Mesenchymal stem cell (in vitro differentiated cells and primary cell): ENCODE measurements around the gene PGM5.

Source experiments
- DNase-seq: peaks from one replicate; pipeline ENCODE4 v3.0.0-alpha.2; 2013
- H2AFZ ChIP-seq: one replicate; pipeline ENCODE4 v1.6.1; 2013; ENCODE audit warnings: low read depth, mild to moderate bottlenecking, control low read depth, inconsistent platforms, low read length, moderate library complexity
- H2AK5ac ChIP-seq: 2 replicates; pipeline ENCODE4 v1.6.1; 2013; ENCODE audit warnings: low read length, moderate library complexity, mild to moderate bottlenecking, inconsistent platforms; ENCODE audit not compliant: severe bottlenecking
- H2BK120ac ChIP-seq: one replicate; pipeline ENCODE4 v1.6.1; 2013; ENCODE audit warnings: low read depth, mild to moderate bottlenecking, inconsistent platforms, low read length, moderate library complexity
- H2BK12ac ChIP-seq, 2 experiments: one replicate each; pipeline ENCODE4 v1.6.1; 2013; ENCODE audit warnings: inconsistent platforms in 2 of 2, low read length in 2 of 2, mild to moderate bottlenecking in 2 of 2, moderate library complexity in 2 of 2, control low read depth in 1 of 2
- H2BK15ac ChIP-seq: one replicate; pipeline ENCODE4 v1.6.1; 2013; ENCODE audit warnings: mild to moderate bottlenecking, low read depth, inconsistent platforms; ENCODE audit not compliant: poor library complexity, severe bottlenecking
- H2BK5ac ChIP-seq: 2 replicates; pipeline ENCODE4 v1.6.1; 2013; ENCODE audit warnings: low read depth, mild to moderate bottlenecking, low read length, control low read depth, inconsistent platforms; ENCODE audit not compliant: poor library complexity, severe bottlenecking
- H3K14ac ChIP-seq, 2 experiments: one replicate each; pipeline ENCODE4 v1.6.1; 2013; ENCODE audit warnings: inconsistent platforms in 2 of 2, low read length in 2 of 2, control low read depth in 1 of 2, mild to moderate bottlenecking in 1 of 2, moderate library complexity in 1 of 2
- H3K18ac ChIP-seq, 2 experiments: one replicate each; pipeline ENCODE4 v1.6.1; 2013; ENCODE audit warnings: inconsistent platforms in 2 of 2, low read length in 2 of 2, control low read depth in 1 of 2, low read depth in 1 of 2, mild to moderate bottlenecking in 1 of 2
- H3K23ac ChIP-seq, 2 experiments: one replicate each; pipeline ENCODE4 v1.6.1; 2013; ENCODE audit warnings: inconsistent platforms in 2 of 2, low read length in 2 of 2, mild to moderate bottlenecking in 2 of 2, moderate library complexity in 2 of 2, control low read depth in 1 of 2
- H3K27ac ChIP-seq: 2 replicates; pipeline ENCODE4 v1.5.1; 2013; ENCODE audit warnings: mild to moderate bottlenecking, moderate library complexity, low read length, control low read depth, inconsistent platforms; ENCODE audit not compliant: poor library complexity, severe bottlenecking
- H3K27me3 ChIP-seq, 2 experiments: 2 replicates each; pipeline versions ENCODE4 v1.6.1 to v1.7.0; 2013; ENCODE audit warnings: low read length in 2 of 2, mild to moderate bottlenecking in 2 of 2, moderate library complexity in 2 of 2, control low read depth in 1 of 2, inconsistent platforms in 1 of 2; ENCODE audit not compliant: control insufficient read depth in 1 of 2, insufficient read depth in 1 of 2
- H3K36me3 ChIP-seq, 2 experiments: 2 replicates each; pipeline versions ENCODE4 v1.6.1 to v1.7.0; 2013; ENCODE audit warnings: low read length in 2 of 2, control low read depth in 1 of 2, inconsistent platforms in 1 of 2, low read depth in 1 of 2, mild to moderate bottlenecking in 1 of 2; ENCODE audit not compliant: insufficient read depth in 2 of 2, control insufficient read depth in 1 of 2
- H3K4ac ChIP-seq, 2 experiments: one replicate each; pipeline ENCODE4 v1.6.1; 2013; ENCODE audit warnings: inconsistent platforms in 2 of 2, low read length in 2 of 2, mild to moderate bottlenecking in 2 of 2, moderate library complexity in 2 of 2, control low read depth in 1 of 2, low read depth in 1 of 2
- H3K4me1 ChIP-seq: 2 replicates; pipeline ENCODE4 v1.6.1; 2013; ENCODE audit warnings: low read depth, low read length, control low read depth; ENCODE audit not compliant: control insufficient read depth, insufficient read depth
- H3K4me2 ChIP-seq: 2 replicates; pipeline ENCODE4 v1.6.1; 2013; ENCODE audit warnings: low read length, mild to moderate bottlenecking, inconsistent platforms; ENCODE audit not compliant: poor library complexity, severe bottlenecking
- H3K4me3 ChIP-seq, 2 experiments: 2 replicates each; pipeline versions ENCODE4 v1.5.1 to v1.7.0; 2013; ENCODE audit warnings: low read length in 2 of 2, mild to moderate bottlenecking in 2 of 2, control low read depth in 1 of 2, low read depth in 1 of 2; ENCODE audit not compliant: insufficient read depth in 1 of 2
- H3K79me1 ChIP-seq: replicated peaks from 2 replicates; pipeline ENCODE4 v1.6.1; 2013; ENCODE audit warnings: mild to moderate bottlenecking, control low read depth, low read length, inconsistent platforms; ENCODE audit not compliant: poor library complexity, severe bottlenecking
- H3K9ac ChIP-seq: 2 replicates; pipeline ENCODE4 v1.7.0; 2013; ENCODE audit warnings: mild to moderate bottlenecking, low read length, moderate library complexity
- H3K9me3 ChIP-seq: 2 replicates; pipeline ENCODE4 v1.7.0; 2013; ENCODE audit warnings: mild to moderate bottlenecking, low read length; ENCODE audit not compliant: control insufficient read depth
- H4K8ac ChIP-seq: one replicate; pipeline ENCODE4 v1.6.1; 2013; ENCODE audit warnings: inconsistent platforms, mild to moderate bottlenecking, low read length, moderate library complexity
- H4K91ac ChIP-seq: one replicate; pipeline ENCODE4 v1.6.1; 2013; ENCODE audit warnings: mild to moderate bottlenecking, low read length, inconsistent platforms
- WGBS: methylation state at CpG from one replicate; pipeline ENCODE4 v1.1.7; 2013; ENCODE audit warnings: mixed read lengths; 5-methylcytosine and 5-hydroxymethylcytosine counted together

The PGM5 gene

GRCh38 chr9:68488126-68488525 is 131.7 kb downstream of the PGM5 start:
- 57% methylated on average over 2 of the region's 2 CpGs for WGBS
- Histone ChIP-seq H2BK120ac (no peak overlapping the region), H3K27me3 (no peaks in the 10 kb centered on the region), H3K9me3 (peaks cover 18% of the 10 kb centered on the region), H3K27ac (no peak overlapping the region), H3K23ac (no peak overlapping the region), H3K14ac (no peak overlapping the region), H2BK5ac (no peak overlapping the region), H3K4me1 (no peaks in the 10 kb centered on the region), H4K91ac (no peak overlapping the region), H3K4me2 (no peak overlapping the region), H3K18ac (no peak overlapping the region), H3K9ac (no peak overlapping the region), H2BK15ac (no peak overlapping the region), H3K79me1 (no peaks in the 10 kb centered on the region), H4K8ac (no peak overlapping the region), H3K4ac (no peak overlapping the region), H2BK12ac (no peak overlapping the region), H2AK5ac (no peak overlapping the region), H3K36me3 (no peaks in the 10 kb centered on the region), H2AFZ (no peak overlapping the region), H3K4me3 (no peak overlapping the region)
- no peak for DNase-seq

- H2AFZ ChIP-seq = no peak overlapping the region
- H3K27me3 ChIP-seq = peaks cover 0 to 3% of the 10 kb centered on the region in 2 experiments
- no peak overlapping the region for H3K4me2 ChIP-seq
- H2BK5ac ChIP-seq = no peak overlapping the region
- H2BK12ac ChIP-seq = no peak overlapping the region
- H3K27ac ChIP-seq = no peak overlapping the region
- H2BK15ac ChIP-seq = no peak overlapping the region
- H3K9me3 ChIP-seq = peaks cover 18% of the 10 kb centered on the region
- no peak overlapping the region for H3K14ac ChIP-seq
- no peak overlapping the region for H4K8ac ChIP-seq
- H4K91ac ChIP-seq = no peak overlapping the region
- no peaks in the 10 kb centered on the region for H3K4me1 ChIP-seq
- no peak overlapping the region for H2BK120ac ChIP-seq
- no peak overlapping the region for H3K4me3 ChIP-seq
- no peak overlapping the region for H3K23ac ChIP-seq
- H3K9ac ChIP-seq = no peak overlapping the region
- no peak overlapping the region for H3K4ac ChIP-seq
- no peaks in the 10 kb centered on the region for H3K79me1 ChIP-seq
- WGBS = 81% methylated on average over 3 of the region's 4 CpGs
- H2AK5ac ChIP-seq = no peak overlapping the region
- no peaks in the 10 kb centered on the region for H3K36me3 ChIP-seq
- no peak overlapping the region for H3K18ac ChIP-seq
- DNase-seq = peak; percentile 45
Observed at GRCh38 chr9:68489646-68490045, 133.2 kb downstream of the PGM5 start.

GRCh38 chr9:68492806-68493205 is 136.4 kb downstream of the PGM5 start:
- Histone ChIP-seq H3K23ac (no peak overlapping the region), H3K4me1 (no peaks in the 10 kb centered on the region), H4K8ac (no peak overlapping the region), H3K4me2 (no peak overlapping the region), H2BK12ac (no peak overlapping the region), H3K4ac (no peak overlapping the region), H3K9me3 (no peaks in the 10 kb centered on the region), H3K9ac (no peak overlapping the region), H4K91ac (no peak overlapping the region), H3K4me3 (no peak overlapping the region), H3K36me3 (no peaks in the 10 kb centered on the region), H2BK5ac (no peak overlapping the region), H2AFZ (no peak overlapping the region), H2AK5ac (no peak overlapping the region), H3K27ac (no peak overlapping the region), H3K79me1 (no peaks in the 10 kb centered on the region), H2BK15ac (no peak overlapping the region), H2BK120ac (no peak overlapping the region), H3K14ac (no peak overlapping the region), H3K18ac (no peak overlapping the region), H3K27me3 (peaks cover 0 to 4% of the 10 kb centered on the region in 2 experiments)
- no peak for DNase-seq
- WGBS = 45% methylated on average over 5 of the region's 6 CpGs

- Histone ChIP-seq H2BK12ac (no peak overlapping the region), H3K79me1 (no peaks in the 10 kb centered on the region), H4K91ac (no peak overlapping the region), H3K27ac (no peak overlapping the region), H3K14ac (no peak overlapping the region), H2AFZ (no peak overlapping the region), H2BK120ac (no peak overlapping the region), H3K27me3 (peaks cover 0 to 4% of the 10 kb centered on the region in 2 experiments), H3K4ac (no peak overlapping the region), H3K4me2 (no peak overlapping the region), H2BK15ac (no peak overlapping the region), H2AK5ac (no peak overlapping the region), H3K9ac (no peak overlapping the region), H3K4me3 (no peak overlapping the region), H2BK5ac (no peak overlapping the region), H3K4me1 (no peaks in the 10 kb centered on the region), H3K9me3 (no peaks in the 10 kb centered on the region), H3K18ac (no peak overlapping the region), H4K8ac (no peak overlapping the region), H3K23ac (no peak overlapping the region), H3K36me3 (no peaks in the 10 kb centered on the region)
- no peak for DNase-seq
Observed at GRCh38 chr9:68493541-68493940, 137.1 kb downstream of the PGM5 start.
